MG63 (cell line): ENCODE results near the gene MOCOS. TPM values are rescaled to one million over a fixed set of nuclear protein-coding genes. Genes with fewer than 3 reads are reported as not detected.
"Not testable (repeated sequence)": the region's sequence is repeated elsewhere in the genome, so short reads cannot be mapped to it uniquely, and the experiment has no call there.

Experiments used
- DNase-seq: peaks from one replicate; pipeline ENCODE4 v3.0.0-alpha.2; 2020
- H3K27me3 ChIP-seq: fragments of 250-450 bp; sonication (Bioruptor Pico); 2 replicates; pipeline ENCODE4 v1.5.1; 2020; ENCODE audit warnings: mild to moderate bottlenecking, moderate library complexity
- H3K36me3 ChIP-seq: fragments of 250-450 bp; sonication (Bioruptor Pico); 2 replicates; pipeline ENCODE4 v1.5.1; 2020; ENCODE audit warnings: mild to moderate bottlenecking, moderate library complexity
- H3K4me3 ChIP-seq: fragments of 250-450 bp; sonication (Bioruptor Pico); 2 replicates; pipeline ENCODE4 v1.5.1; 2020; ENCODE audit warnings: mild to moderate bottlenecking, moderate library complexity
- H3K9me3 ChIP-seq: fragments of 250-450 bp; sonication (Bioruptor Pico); 2 replicates; pipeline ENCODE4 v1.5.1; 2020; ENCODE audit warnings: mild to moderate bottlenecking, moderate library complexity
- total RNA-seq: library from RNA; depleted of rRNA; stranded (reverse); fragments of >200 nt; shearing (Covaris generic); gene quantifications from 2 replicates; pipeline ENCODE4 v1.2.3, GENCODE V29; 2014; ENCODE audit warnings: low replicate concordance

The MOCOS gene
- total RNA-seq, 1 experiment from 2014 or later, result 16.4 TPM

- not testable (repeated sequence) for DNase-seq, H3K27me3 ChIP-seq, H3K4me3 ChIP-seq, H3K9me3 ChIP-seq
- peaks cover 41% of the 10 kb centered on the region for H3K36me3 ChIP-seq
Observed at GRCh38 chr18:36168296-36168695, 19.0 kb upstream of the MOCOS start.

GRCh38 chr18:36169938-36170337 is 17.4 kb upstream of the MOCOS start:
- H3K9me3 ChIP-seq, result no peaks in the 10 kb centered on the region

GRCh38 chr18:36175481-36175880 is 11.8 kb upstream of the MOCOS start:
- Histone ChIP-seq H3K9me3 (no peaks in the 10 kb centered on the region), H3K36me3 (peaks cover 15% of the 10 kb centered on the region)

More at GRCh38 chr18:36169938-36170337, 17.4 kb upstream of the MOCOS start:
- Histone ChIP-seq H3K36me3 (peaks cover 31% of the 10 kb centered on the region), H3K4me3 (no peak overlapping the region), H3K27me3 (no peaks in the 10 kb centered on the region)
- no peak for DNase-seq

DNA sequence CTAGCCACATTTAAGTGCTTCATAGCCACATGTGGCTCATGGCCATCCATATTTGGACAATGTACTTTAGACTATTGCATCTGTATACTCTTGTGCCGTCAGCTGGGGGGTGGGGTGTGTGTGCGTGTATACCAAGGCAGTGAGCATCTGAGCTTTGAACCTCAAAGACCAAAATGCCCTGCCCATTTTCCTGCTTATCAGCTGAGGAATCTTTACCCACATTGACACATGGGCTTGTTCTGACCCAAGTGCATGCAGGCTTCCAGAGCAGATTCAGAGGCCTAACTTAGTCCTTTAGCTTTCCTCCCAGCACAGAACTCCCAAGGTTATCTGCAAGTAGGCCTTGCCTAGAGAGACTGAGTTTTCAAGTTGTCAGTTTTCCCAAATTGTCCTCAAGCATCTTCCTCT is 11.1 kb upstream of the MOCOS start:
- DNase-seq, result no peak
- Histone ChIP-seq H3K27me3 (no peaks in the 10 kb centered on the region), H3K36me3 (peaks cover 15% of the 10 kb centered on the region), H3K4me3 (no peak overlapping the region), H3K9me3 (no peaks in the 10 kb centered on the region)

More at GRCh38 chr18:36175481-36175880, 11.8 kb upstream of the MOCOS start:
- H3K4me3 ChIP-seq, result no peak overlapping the region
- H3K27me3 ChIP-seq, result no peaks in the 10 kb centered on the region
- DNase-seq, result no peak

GRCh38 chr18:36176711-36177110 is 10.6 kb upstream of the MOCOS start:
- no peak for DNase-seq
- H3K9me3 ChIP-seq, result no peaks in the 10 kb centered on the region
- H3K4me3 ChIP-seq, result no peak overlapping the region
- H3K27me3 ChIP-seq, result no peaks in the 10 kb centered on the region
- peaks cover 15% of the 10 kb centered on the region for H3K36me3 ChIP-seq

GRCh38 chr18:36177913-36178312 is 9.4 kb upstream of the MOCOS start:
- no peak for DNase-seq
- Histone ChIP-seq H3K27me3 (no peaks in the 10 kb centered on the region), H3K4me3 (no peak overlapping the region), H3K36me3 (peaks cover 10% of the 10 kb centered on the region), H3K9me3 (no peaks in the 10 kb centered on the region)

- peak; percentile 48 for DNase-seq
- Histone ChIP-seq H3K27me3 (no peaks in the 10 kb centered on the region), H3K4me3 (no peak overlapping the region), H3K9me3 (no peaks in the 10 kb centered on the region), H3K36me3 (peaks cover 8% of the 10 kb centered on the region)
Observed at GRCh38 chr18:36179562-36180355, 7.5 kb upstream of the MOCOS start.

DNA sequence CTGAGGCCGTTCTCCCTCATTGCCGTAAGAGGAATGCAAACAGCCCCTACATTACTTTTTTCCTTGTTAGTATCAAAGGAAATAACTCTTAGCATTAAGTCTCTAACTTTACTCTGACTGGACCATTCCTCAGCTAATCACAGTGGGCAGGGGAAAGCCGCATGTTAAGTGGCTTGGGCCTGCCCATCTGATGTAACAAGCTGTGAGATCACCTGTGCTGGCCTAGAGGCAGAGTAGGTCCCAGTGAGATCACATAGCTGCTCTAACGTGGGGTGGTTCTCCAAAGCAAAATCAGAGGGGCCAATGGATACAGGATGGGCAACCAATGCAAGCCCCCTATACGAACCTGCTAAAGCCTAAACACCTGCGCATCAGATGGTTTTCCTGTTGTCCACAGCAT is 5.9 kb upstream of the MOCOS start:
- Histone ChIP-seq H3K36me3 (peaks cover 5% of the 10 kb centered on the region), H3K4me3 (no peak overlapping the region), H3K27me3 (no peaks in the 10 kb centered on the region), H3K9me3 (no peaks in the 10 kb centered on the region)
- no peak for DNase-seq

- DNase-seq, result no peak
- Histone ChIP-seq H3K4me3 (no peak overlapping the region), H3K36me3 (peaks cover 4% of the 10 kb centered on the region), H3K27me3 (no peaks in the 10 kb centered on the region), H3K9me3 (no peaks in the 10 kb centered on the region)
Observed at GRCh38 chr18:36181898-36182506, 5.3 kb upstream of the MOCOS start.

GRCh38 chr18:36183033-36183432 is 4.3 kb upstream of the MOCOS start:
- peaks cover under 1% of the 10 kb centered on the region; the same call in 1 of the 2 replicates for H3K36me3 ChIP-seq
- no peak overlapping the region for H3K4me3 ChIP-seq
- H3K27me3 ChIP-seq, result no peaks in the 10 kb centered on the region
- no peaks in the 10 kb centered on the region for H3K9me3 ChIP-seq
- DNase-seq, result no peak

DNA sequence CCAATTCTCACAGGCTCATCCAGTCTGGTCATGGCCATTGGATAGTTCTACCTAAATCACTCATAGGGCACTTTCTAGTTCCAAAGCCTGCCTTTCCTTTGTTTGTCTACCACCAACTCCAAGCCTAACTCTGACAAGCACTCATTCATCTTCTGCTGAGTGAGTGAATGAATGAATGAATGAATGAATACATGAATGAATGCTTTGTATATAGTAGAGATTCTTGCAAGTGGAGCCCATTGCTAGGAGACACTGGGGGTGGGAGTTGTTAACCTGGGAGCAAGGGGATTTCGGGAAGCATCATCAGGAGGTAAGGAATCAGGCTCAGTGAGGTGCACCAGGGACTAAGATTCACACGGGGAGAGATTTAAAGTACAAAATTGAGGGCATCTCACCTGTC is 3.3 kb upstream of the MOCOS start:
- Histone ChIP-seq H3K9me3 (no peaks in the 10 kb centered on the region), H3K4me3 (no peak overlapping the region)
- DNase-seq, result no peak

DNA sequence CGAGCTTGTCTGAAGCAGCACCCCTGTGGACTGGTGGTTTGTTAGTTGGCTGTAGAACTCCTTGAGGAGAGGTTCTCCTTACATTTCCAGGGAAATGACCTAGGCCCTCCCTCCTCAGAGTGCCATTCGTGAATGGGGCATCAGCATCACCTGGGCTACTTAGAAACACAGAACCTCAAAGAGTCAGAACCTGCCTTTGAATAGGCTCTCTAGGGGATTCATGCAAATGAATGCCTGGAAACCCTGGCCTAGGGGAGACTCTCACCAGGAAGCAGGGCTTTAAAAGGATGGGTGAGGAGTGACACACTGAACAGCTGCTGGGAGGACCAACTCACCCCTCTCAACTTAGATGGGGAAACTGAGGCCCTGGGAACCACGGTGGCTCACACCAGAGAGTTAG is 2.1 kb upstream of the MOCOS start:
- Histone ChIP-seq H3K27me3 (no peaks in the 10 kb centered on the region), H3K36me3 (peaks cover 20% of the 10 kb centered on the region), H3K9me3 (no peaks in the 10 kb centered on the region), H3K4me3 (no peak overlapping the region)
- DNase-seq, result no peak

More for the DNA sequence above, 3.3 kb upstream of the MOCOS start:
- Histone ChIP-seq H3K36me3 (peaks cover 10% of the 10 kb centered on the region), H3K27me3 (no peaks in the 10 kb centered on the region)

- DNase-seq, result no peak
- H3K27me3 ChIP-seq, result no peaks in the 10 kb centered on the region
- H3K4me3 ChIP-seq, result no peak overlapping the region
- no peaks in the 10 kb centered on the region for H3K9me3 ChIP-seq
- H3K36me3 ChIP-seq, result peaks cover 20% of the 10 kb centered on the region
Observed at GRCh38 chr18:36185901-36186460, 1.3 kb upstream of the MOCOS start.

DNA sequence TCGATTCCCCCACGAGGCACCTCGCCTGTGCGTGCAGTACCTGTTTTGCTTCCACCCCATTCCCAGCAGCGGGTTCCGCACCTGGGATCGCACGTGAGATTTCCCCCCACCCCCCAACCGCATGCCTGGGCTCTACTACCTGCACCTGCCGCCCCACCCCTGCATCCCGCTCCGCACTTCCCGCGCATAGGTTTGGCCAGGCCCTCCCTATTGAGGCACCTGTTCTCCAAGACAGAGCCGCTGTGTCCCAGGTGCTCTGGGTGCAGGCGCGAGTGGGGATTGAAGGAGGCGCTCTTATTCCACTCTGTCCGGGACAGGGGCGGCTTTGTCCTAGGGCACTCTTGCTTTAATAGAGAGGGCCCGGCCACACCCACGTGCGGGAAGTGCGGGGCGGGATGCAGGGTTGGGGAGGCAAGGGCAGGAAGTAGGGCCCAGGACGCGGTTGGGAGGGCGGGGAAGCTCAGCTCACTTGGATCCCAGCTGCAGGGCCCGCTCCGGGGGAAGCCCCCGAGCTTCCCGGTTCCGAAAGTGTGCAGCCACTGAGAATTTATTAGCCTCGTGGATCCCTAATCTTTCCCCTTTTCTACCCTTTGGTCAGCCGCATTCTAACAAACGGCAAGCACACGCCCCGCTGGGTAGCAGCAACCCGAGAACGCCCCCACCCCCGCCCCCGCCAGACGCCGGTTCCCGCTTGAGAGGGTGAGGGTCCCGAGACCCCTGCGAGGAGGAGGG is 670 bp upstream of the MOCOS start:
- Histone ChIP-seq H3K4me3 (peak overlapping the region; percentile 76), H3K36me3 (peaks cover 22% of the 10 kb centered on the region), H3K9me3 (no peaks in the 10 kb centered on the region), H3K27me3 (no peaks in the 10 kb centered on the region)
- peak; percentile 66 for DNase-seq

DNA sequence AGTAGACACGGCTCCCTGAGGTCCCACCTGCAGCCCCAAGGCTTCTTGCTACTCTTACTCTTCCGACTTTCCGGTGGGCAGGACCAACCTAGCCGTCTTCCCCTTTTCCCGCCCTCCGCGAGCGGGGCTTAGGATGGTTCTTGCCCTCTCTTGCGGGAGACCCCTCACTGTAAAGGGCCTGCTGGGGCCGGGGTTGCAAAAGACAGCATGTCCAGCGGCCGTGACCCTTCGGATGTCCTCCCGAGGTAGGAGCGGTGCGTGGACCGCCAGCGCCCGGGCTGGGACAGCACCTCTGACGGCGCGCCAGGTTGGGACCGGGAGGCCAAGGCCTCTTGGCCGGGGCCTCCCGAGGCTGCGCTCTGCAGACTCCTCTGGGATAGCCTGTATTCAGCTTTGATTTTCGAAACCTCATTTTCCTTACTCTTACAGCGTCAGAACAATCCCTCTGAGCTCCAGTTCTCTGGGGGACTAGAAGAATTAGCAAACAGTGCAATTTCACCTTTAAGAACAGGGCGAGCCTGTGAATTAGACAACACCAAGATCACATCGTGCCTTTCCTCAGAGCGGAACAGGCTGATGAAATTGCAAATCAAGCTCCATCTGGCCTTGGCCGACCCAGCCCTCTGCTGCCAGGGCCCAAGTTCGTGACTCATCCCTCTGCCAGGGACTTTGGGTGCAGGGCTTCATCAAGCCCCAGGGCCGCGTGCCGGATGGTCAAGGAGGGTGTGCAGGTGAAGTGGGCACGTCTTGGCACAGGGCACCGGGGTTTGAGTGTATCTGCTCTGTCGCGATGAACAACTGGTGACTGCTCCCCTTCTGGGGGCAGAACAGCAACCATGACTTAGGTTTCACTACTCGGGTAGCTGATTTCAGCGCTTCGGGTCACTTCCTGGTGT is 777 bp downstream of the MOCOS start:
- no peaks in the 10 kb centered on the region for H3K9me3 ChIP-seq
- peak; percentile 86 for DNase-seq
- peak overlapping the region; percentile 76 for H3K4me3 ChIP-seq
- no peaks in the 10 kb centered on the region for H3K27me3 ChIP-seq
- H3K36me3 ChIP-seq, result peaks cover 25% of the 10 kb centered on the region

DNA sequence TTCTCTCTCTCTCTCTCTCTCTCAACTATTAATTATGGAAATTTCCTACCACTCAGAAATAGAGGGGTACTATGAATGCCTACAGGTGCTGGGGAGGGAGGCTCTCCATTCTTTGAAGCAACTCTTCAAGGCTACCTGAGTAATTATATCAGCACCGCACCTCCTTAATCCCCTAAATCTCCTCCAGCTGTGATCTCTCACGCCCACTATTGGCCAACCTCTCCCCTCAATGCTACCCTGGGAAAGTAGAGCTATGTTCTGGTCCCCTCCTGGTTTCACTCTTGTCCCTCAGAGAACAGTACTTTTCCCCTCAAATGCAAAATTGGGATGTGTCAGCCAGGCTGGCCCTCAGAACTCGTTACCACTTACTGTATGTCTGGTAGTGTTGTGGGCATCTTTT is 1.6 kb downstream of the MOCOS start:
- no peaks in the 10 kb centered on the region for H3K27me3 ChIP-seq
- no peak for DNase-seq
- peak overlapping the region; percentile 76 for H3K4me3 ChIP-seq
- H3K9me3 ChIP-seq, result no peaks in the 10 kb centered on the region
- peaks cover 31% of the 10 kb centered on the region for H3K36me3 ChIP-seq
